Astrocyte (in vitro differentiated cells and primary cell): ENCODE data around the gene ZC3H12A. TPM values are rescaled to one million over a fixed set of nuclear protein-coding genes. Genes with fewer than 3 reads are reported as not detected.

Source experiments
- DNase-seq: peaks from one replicate; pipeline ENCODE4 v3.0.0-alpha.2; 2010; ENCODE audit warnings: low read depth
- FAIRE-seq: peaks from 2 replicates; lab custom pipeline; 2011; peaks lifted over from hg19 to GRCh38; lab: Jason Lieb, UNC
- H2AFZ ChIP-seq: 2 replicates; pipeline ENCODE4 v1.6.0; 2012; ENCODE audit warnings: low read depth, low read length, inconsistent platforms
- H3K27ac ChIP-seq: 2 replicates; pipeline ENCODE4 v1.5.1; 2011; ENCODE audit warnings: low read depth, low read length, inconsistent platforms
- H3K27me3 ChIP-seq: 2 replicates; pipeline ENCODE4 v1.6.0; 2011; ENCODE audit warnings: low read length, inconsistent platforms; ENCODE audit not compliant: insufficient read depth
- H3K36me3 ChIP-seq: 2 replicates; pipeline ENCODE4 v1.5.1; 2011; ENCODE audit warnings: low read length, inconsistent platforms; ENCODE audit not compliant: insufficient read depth
- H3K4me1 ChIP-seq: 2 replicates; pipeline ENCODE4 v1.5.1; 2011; ENCODE audit warnings: low read length, inconsistent platforms; ENCODE audit not compliant: insufficient read depth
- H3K4me2 ChIP-seq: 2 replicates; pipeline ENCODE4 v1.6.0; 2012; ENCODE audit warnings: low read length, inconsistent platforms
- H3K4me3 ChIP-seq: 2 replicates; pipeline ENCODE4 v1.5.1; 2011; ENCODE audit warnings: low read depth, mild to moderate bottlenecking, low read length, inconsistent platforms; ENCODE audit not compliant: insufficient read depth
- H3K79me2 ChIP-seq: 2 replicates; pipeline ENCODE4 v1.6.0; 2012; ENCODE audit warnings: mild to moderate bottlenecking, low read length, inconsistent platforms; ENCODE audit not compliant: insufficient read depth
- H3K9ac ChIP-seq: 2 replicates; pipeline ENCODE4 v1.6.0; 2012; ENCODE audit warnings: mild to moderate bottlenecking, low read length, inconsistent platforms
- H3K9me3 ChIP-seq: 2 replicates; pipeline ENCODE4 v1.5.1; 2012; ENCODE audit warnings: low read depth, mild to moderate bottlenecking, low read length, inconsistent platforms; ENCODE audit not compliant: insufficient read depth
- H4K20me1 ChIP-seq: 2 replicates; pipeline ENCODE4 v1.6.0; 2012; ENCODE audit warnings: low read length, inconsistent platforms; ENCODE audit not compliant: insufficient read depth
- H3K27ac Mint-ChIP-seq: one replicate; pipeline ENCODE4 v1.8.0; 2021; ENCODE audit warnings: mild to moderate bottlenecking, mixed read lengths; ENCODE audit not compliant: unreplicated experiment
- H3K27me3 Mint-ChIP-seq: one replicate; pipeline ENCODE4 v1.8.0; 2021; ENCODE audit warnings: low read depth, mixed read lengths; ENCODE audit not compliant: unreplicated experiment
- H3K36me3 Mint-ChIP-seq: one replicate; pipeline ENCODE4 v1.8.0; 2021; ENCODE audit warnings: low read depth, mixed read lengths; ENCODE audit not compliant: unreplicated experiment
- H3K4me1 Mint-ChIP-seq: one replicate; pipeline ENCODE4 v1.8.0; 2021; ENCODE audit warnings: low read depth, mixed read lengths; ENCODE audit not compliant: unreplicated experiment
- H3K4me3 Mint-ChIP-seq: one replicate; pipeline ENCODE4 v1.8.0; 2021; ENCODE audit warnings: mild to moderate bottlenecking, moderate library complexity, mixed read lengths; ENCODE audit not compliant: unreplicated experiment
- H3K9me3 Mint-ChIP-seq: one replicate; pipeline ENCODE4 v1.8.0; 2021; ENCODE audit warnings: mild to moderate bottlenecking, mixed read lengths; ENCODE audit not compliant: unreplicated experiment
- CTCF ChIP-seq: IDR thresholded peaks from 2 replicates; pipeline ENCODE4 v1.5.1; 2011; ENCODE audit warnings: low read depth, mild to moderate bottlenecking, inconsistent platforms, low read length, moderate library complexity; ENCODE audit not compliant: insufficient read depth
- EZH2 ChIP-seq: IDR thresholded peaks from 2 replicates; pipeline ENCODE4 v1.6.1; 2012; ENCODE audit warnings: mild to moderate bottlenecking, low read length, inconsistent platforms; ENCODE audit not compliant: insufficient read depth
- total RNA-seq: library from RNA; stranded (reverse); gene quantifications from 2 replicates; pipeline ENCODE4 v1.2.1, GENCODE V29; 2021

Gene ZC3H12A
- total RNA-seq, 1 donor from 2014 or later, result 12.1 TPM

DNA sequence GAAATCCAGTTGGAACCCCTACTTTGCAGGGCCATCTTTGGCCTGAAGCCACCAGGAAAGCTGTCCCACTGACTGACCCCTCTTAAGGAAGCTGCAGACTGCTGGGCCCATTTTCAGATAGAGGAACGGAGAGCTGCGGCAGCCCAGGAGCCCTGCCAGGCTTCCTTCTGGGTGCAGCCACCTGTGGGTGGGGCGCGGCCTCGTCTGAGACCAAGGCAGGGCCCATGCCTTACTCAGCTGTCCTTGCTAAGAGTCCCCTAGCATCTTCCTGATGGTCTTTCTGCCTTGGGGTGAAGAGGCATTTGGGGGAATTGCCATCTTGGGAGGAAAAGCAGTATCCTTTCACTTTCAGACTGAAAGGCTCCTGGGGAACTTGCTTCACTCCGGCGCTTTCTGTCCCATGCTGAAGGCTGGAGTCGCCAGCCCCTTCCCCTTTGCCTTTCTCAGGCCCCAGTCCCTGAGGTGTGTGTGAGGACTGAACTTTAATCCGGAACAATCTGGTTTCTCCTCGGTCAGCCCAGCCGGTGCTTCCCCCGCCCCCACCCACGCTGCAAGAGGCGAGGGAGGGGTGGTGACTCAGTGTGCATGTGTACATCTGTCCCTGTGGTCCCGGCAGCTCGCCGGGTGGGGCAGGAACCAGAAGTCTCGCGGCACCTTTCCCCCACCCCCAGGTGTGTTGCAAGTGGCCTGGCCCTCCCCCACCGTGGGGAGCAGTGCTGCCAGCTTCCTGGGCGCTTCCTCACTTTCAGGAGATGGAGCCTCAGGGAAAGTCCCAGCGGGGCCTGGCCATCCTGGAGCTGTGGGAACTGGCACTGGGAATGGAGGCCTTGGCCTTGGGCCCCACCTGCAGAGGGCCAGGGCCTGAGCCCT is 5.1 kb downstream of the ZC3H12A start:
- H4K20me1 ChIP-seq, result peaks cover 85% of the 10 kb centered on the region
- peaks cover 60% of the 10 kb centered on the region for H3K4me1 ChIP-seq
- DNase-seq (peak; percentile 78), FAIRE-seq (no peak)
- peaks cover 75% of the 10 kb centered on the region for H3K79me2 ChIP-seq
- no peaks in the 10 kb centered on the region for H3K9me3 ChIP-seq
- peak overlapping the region; percentile 96 for H3K27ac ChIP-seq
- peak overlapping the region; percentile 56 for H3K4me3 ChIP-seq
- H3K27me3 Mint-ChIP-seq, result no peaks in the 10 kb centered on the region
- peak overlapping the region; percentile 89 for H3K4me3 Mint-ChIP-seq
- peak overlapping the region; percentile 89 for H3K27ac Mint-ChIP-seq
- no peaks in the 10 kb centered on the region for H3K9me3 Mint-ChIP-seq
- H3K4me2 ChIP-seq, result peak overlapping the region; percentile 100
- H3K9ac ChIP-seq, result peak overlapping the region; percentile 92
- no peaks in the 10 kb centered on the region for H3K27me3 ChIP-seq
- H3K36me3 ChIP-seq, result peaks cover 34% of the 10 kb centered on the region
- peaks cover 9% of the 10 kb centered on the region for H3K36me3 Mint-ChIP-seq
- peaks cover 25% of the 10 kb centered on the region for H3K4me1 Mint-ChIP-seq
- TF ChIP-seq CTCF, result no peak
- TF ChIP-seq EZH2, result no peak
- H2AFZ ChIP-seq, result no peak overlapping the region

DNA sequence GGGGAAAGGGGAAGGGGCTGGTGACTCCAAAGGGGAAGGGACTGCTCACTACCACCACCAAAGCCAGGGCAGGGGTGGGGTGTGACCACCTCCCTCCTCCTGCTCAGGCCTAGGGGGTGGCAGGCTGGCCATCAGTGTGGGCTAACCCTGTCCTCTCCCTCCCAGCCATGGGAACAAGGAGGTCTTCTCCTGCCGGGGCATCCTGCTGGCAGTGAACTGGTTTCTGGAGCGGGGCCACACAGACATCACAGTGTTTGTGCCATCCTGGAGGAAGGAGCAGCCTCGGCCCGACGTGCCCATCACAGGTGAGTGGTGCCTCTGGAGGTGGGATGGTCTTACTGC is 5.7 kb downstream of the ZC3H12A start:
- Mint-ChIP-seq H3K27ac (no peak overlapping the region), H3K9me3 (no peaks in the 10 kb centered on the region), H3K4me3 (peak overlapping the region; percentile 27), H3K27me3 (no peaks in the 10 kb centered on the region), H3K36me3 (peaks cover 9% of the 10 kb centered on the region), H3K4me1 (peaks cover 24% of the 10 kb centered on the region)
- Histone ChIP-seq H3K9ac (peak overlapping the region; percentile 92), H3K4me3 (no peak overlapping the region), H3K9me3 (no peaks in the 10 kb centered on the region), H3K27ac (peak overlapping the region; percentile 96), H3K36me3 (peaks cover 34% of the 10 kb centered on the region), H3K27me3 (no peaks in the 10 kb centered on the region), H2AFZ (no peak overlapping the region), H3K79me2 (peaks cover 70% of the 10 kb centered on the region), H4K20me1 (peaks cover 86% of the 10 kb centered on the region), H3K4me2 (peak overlapping the region; percentile 100), H3K4me1 (peaks cover 57% of the 10 kb centered on the region)
- no peak for DNase-seq
- TF ChIP-seq EZH2 (no peak), CTCF (no peak)
- no peak for FAIRE-seq
